ENCODE data around the gene DARS2.

GRCh38 chr1:173818459-173818858 lies 6.0 kb upstream of the DARS2 start:
- no peak for TF ChIP-seq EP300 (IDR thresholded peaks at IDR 0.05)
- TF ChIP-seq POLR2A (IDR thresholded peaks at IDR 0.05), result no peak
